DOHH2 (cell line): ENCODE measurements around the gene MPND.

Experiments
- H3F3A ChIP-seq: fragments of 200-600 bp; sonication (generic), shearing (Covaris generic); 2 replicates; pipeline ENCODE4 v1.6.0; 2016; ENCODE audit warnings: antibody characterized with exemption, mild to moderate bottlenecking; ENCODE audit not compliant: control insufficient read depth, insufficient read depth
- H3K27ac ChIP-seq: fragments of 200-600 bp; sonication (generic); 2 replicates; pipeline ENCODE4 v1.5.1; 2014; ENCODE audit warnings: low read depth, mild to moderate bottlenecking, low read length, moderate library complexity
- H3K27me3 ChIP-seq: fragments of 200-600 bp; sonication (generic); 2 replicates; pipeline ENCODE4 v1.6.1; 2014; ENCODE audit warnings: mild to moderate bottlenecking, low read length, mixed read lengths; ENCODE audit not compliant: control insufficient read depth
- H3K36me3 ChIP-seq: fragments of 200-600 bp; sonication (generic); 2 replicates; pipeline ENCODE4 v1.6.1; 2014; ENCODE audit warnings: mild to moderate bottlenecking, low read length, moderate library complexity, mixed read lengths; ENCODE audit not compliant: control insufficient read depth
- H3K4me1 ChIP-seq: fragments of 200-600 bp; sonication (generic); 2 replicates; pipeline ENCODE4 v1.6.1; 2014; ENCODE audit warnings: mild to moderate bottlenecking, low read length, mixed read lengths; ENCODE audit not compliant: control insufficient read depth
- H3K4me2 ChIP-seq: fragments of 200-600 bp; sonication (generic); 2 replicates; pipeline ENCODE4 v1.6.0; 2014; ENCODE audit warnings: mild to moderate bottlenecking, low read length, moderate library complexity
- H3K4me3 ChIP-seq: fragments of 200-600 bp; sonication (generic); 2 replicates; pipeline ENCODE4 v1.5.1; 2014; ENCODE audit warnings: mild to moderate bottlenecking, low read length, mixed read lengths
- H3K79me2 ChIP-seq: fragments of 200-600 bp; sonication (generic); 2 replicates; pipeline ENCODE4 v1.6.1; 2014; ENCODE audit warnings: mild to moderate bottlenecking, low read length, mixed read lengths; ENCODE audit not compliant: control insufficient read depth
- H3K9me2 ChIP-seq: fragments of 200-600 bp; sonication (generic); replicated peaks from 2 replicates; pipeline ENCODE4 v1.6.1; 2014; ENCODE audit warnings: mild to moderate bottlenecking, low read length, mixed read lengths; ENCODE audit not compliant: control insufficient read depth
- H3K9me3 ChIP-seq: fragments of 200-600 bp; sonication (generic); 2 replicates; pipeline ENCODE4 v1.6.1; 2014; ENCODE audit warnings: antibody characterized with exemption, low read length, mixed read lengths; ENCODE audit not compliant: control insufficient read depth, insufficient read depth
- H4K20me1 ChIP-seq: fragments of 200-600 bp; sonication (generic); 2 replicates; pipeline ENCODE4 v1.6.0; 2014; ENCODE audit warnings: low read depth, mild to moderate bottlenecking, antibody characterized with exemption, low read length, moderate library complexity; ENCODE audit not compliant: control insufficient read depth, insufficient read depth
- EZH2phosphoT487 ChIP-seq: fragments of 200-600 bp; sonication (generic); IDR thresholded peaks from 2 replicates; pipeline ENCODE4 v1.6.1; 2017; ENCODE audit warnings: borderline replicate concordance, mild to moderate bottlenecking, antibody characterized with exemption, low read length, moderate library complexity, mixed read lengths
- TF ChIP-seq, protein P1 (sequence below): fragments of 200-600 bp; sonication (generic); IDR thresholded peaks from one replicate; pipeline ENCODE4 v1.5.1; 2014; ENCODE audit warnings: antibody characterized with exemption, mild to moderate bottlenecking, low read depth, low read length; ENCODE audit not compliant: poor library complexity, severe bottlenecking

MPND gene

GRCh38 chr19:4310247-4311121 lies 32.9 kb upstream of the MPND start:
- H3K36me3 ChIP-seq: no peaks in the 10 kb centered on the region
- no peaks in the 10 kb centered on the region for H4K20me1 ChIP-seq
- no peaks in the 10 kb centered on the region for H3K79me2 ChIP-seq
- H3K4me1 ChIP-seq: no peaks in the 10 kb centered on the region
- H3K9me3 ChIP-seq: no peaks in the 10 kb centered on the region
- TF ChIP-seq, protein P1, sequence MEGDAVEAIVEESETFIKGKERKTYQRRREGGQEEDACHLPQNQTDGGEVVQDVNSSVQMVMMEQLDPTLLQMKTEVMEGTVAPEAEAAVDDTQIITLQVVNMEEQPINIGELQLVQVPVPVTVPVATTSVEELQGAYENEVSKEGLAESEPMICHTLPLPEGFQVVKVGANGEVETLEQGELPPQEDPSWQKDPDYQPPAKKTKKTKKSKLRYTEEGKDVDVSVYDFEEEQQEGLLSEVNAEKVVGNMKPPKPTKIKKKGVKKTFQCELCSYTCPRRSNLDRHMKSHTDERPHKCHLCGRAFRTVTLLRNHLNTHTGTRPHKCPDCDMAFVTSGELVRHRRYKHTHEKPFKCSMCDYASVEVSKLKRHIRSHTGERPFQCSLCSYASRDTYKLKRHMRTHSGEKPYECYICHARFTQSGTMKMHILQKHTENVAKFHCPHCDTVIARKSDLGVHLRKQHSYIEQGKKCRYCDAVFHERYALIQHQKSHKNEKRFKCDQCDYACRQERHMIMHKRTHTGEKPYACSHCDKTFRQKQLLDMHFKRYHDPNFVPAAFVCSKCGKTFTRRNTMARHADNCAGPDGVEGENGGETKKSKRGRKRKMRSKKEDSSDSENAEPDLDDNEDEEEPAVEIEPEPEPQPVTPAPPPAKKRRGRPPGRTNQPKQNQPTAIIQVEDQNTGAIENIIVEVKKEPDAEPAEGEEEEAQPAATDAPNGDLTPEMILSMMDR: no peak
- TF ChIP-seq EZH2phosphoT487: no peak
- H3F3A ChIP-seq: no peaks in the 10 kb centered on the region
- no peak overlapping the region for H3K4me3 ChIP-seq
- no peaks in the 10 kb centered on the region for H3K9me2 ChIP-seq
- no peaks in the 10 kb centered on the region for H3K27me3 ChIP-seq
- H3K4me2 ChIP-seq: no peak overlapping the region
- H3K27ac ChIP-seq: no peak overlapping the region

GRCh38 chr19:4313847-4314490 lies 29.4 kb upstream of the MPND start:
- H3K9me3 ChIP-seq: no peaks in the 10 kb centered on the region; the same call in 1 of the 2 replicates
- no peaks in the 10 kb centered on the region for H3F3A ChIP-seq
- H3K36me3 ChIP-seq: no peaks in the 10 kb centered on the region
- TF ChIP-seq, protein P1: no peak
- TF ChIP-seq EZH2phosphoT487: no peak
- no peak overlapping the region for H3K27ac ChIP-seq
- no peaks in the 10 kb centered on the region for H3K27me3 ChIP-seq
- no peaks in the 10 kb centered on the region for H3K4me1 ChIP-seq
- no peaks in the 10 kb centered on the region for H3K79me2 ChIP-seq
- no peaks in the 10 kb centered on the region for H4K20me1 ChIP-seq
- no peak overlapping the region for H3K4me3 ChIP-seq
- no peaks in the 10 kb centered on the region for H3K9me2 ChIP-seq
- H3K4me2 ChIP-seq: no peak overlapping the region

DNA sequence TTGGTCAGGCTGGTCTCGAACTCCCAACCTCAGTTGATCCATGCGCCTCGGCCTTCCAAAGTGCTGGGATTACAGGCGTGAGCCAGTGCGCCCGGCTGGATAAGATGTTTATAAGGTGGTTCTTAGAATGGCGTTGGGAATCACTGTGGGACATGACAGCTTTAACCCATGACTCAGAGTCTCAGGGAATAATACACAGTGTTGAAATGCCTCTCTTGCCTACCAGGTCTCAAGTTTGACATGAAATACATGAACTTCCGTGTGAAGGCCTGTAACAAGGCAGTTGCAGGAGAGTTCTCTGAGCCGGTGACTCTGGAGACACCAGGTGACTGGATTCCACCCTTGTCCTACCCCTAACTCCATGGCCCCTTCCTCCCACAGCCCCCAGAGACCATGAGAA lies 26.4 kb upstream of the MPND start:
- H3K9me3 ChIP-seq: peaks cover 13% of the 10 kb centered on the region; the same call in 1 of the 2 replicates

More for the DNA sequence above, 26.4 kb upstream of the MPND start:
- Histone ChIP-seq H3K79me2 (no peaks in the 10 kb centered on the region), H3K36me3 (no peaks in the 10 kb centered on the region), H3K4me2 (no peak overlapping the region), H3K27ac (no peak overlapping the region), H3K27me3 (no peaks in the 10 kb centered on the region), H3K4me3 (no peak overlapping the region), H4K20me1 (no peaks in the 10 kb centered on the region), H3K9me2 (no peaks in the 10 kb centered on the region), H3K4me1 (no peaks in the 10 kb centered on the region), H3F3A (no peaks in the 10 kb centered on the region)
- TF ChIP-seq EZH2phosphoT487: no peak
- TF ChIP-seq, protein P1: no peak
